ENCODE results near the gene PYROXD2. TPM values are rescaled to one million over a fixed set of nuclear protein-coding genes. Genes with fewer than 3 reads are reported as not detected.

Gene PYROXD2
- total and polyA plus RNA-seq, 2 of the 8 experiments (the other 6 are each of a cell fraction or from before 2014, with no cell fraction given), result 3.2 to 5.4 TPM

- no peak for TF ChIP-seq CHD7 (IDR thresholded peaks at IDR 0.05; ENCODE audit: insufficient replicate concordance, low read length)
- no peak for TF ChIP-seq HDAC2 (IDR thresholded peaks at IDR 0.05; ENCODE audit: borderline replicate concordance in 1 of 2, low read depth in 2 of 2, low read length in 2 of 2)
- no peak for TF ChIP-seq BRCA1 (IDR thresholded peaks at IDR 0.05; ENCODE audit: low read depth, low read length)
- TF ChIP-seq NRF1 (IDR thresholded peaks at IDR 0.05; ENCODE audit: low read depth, low read length), result no peak
Measured at GRCh38 chr10:98338318-98338717, 76.7 kb downstream of the PYROXD2 start (continued).

All from H1 (cell line).